GM21528 (cell line): ENCODE results near the gene HSD17B12.

Source experiments
- ATAC-seq: cut with Tn5 transposase; IDR thresholded peaks from one replicate; pipeline ENCODE4 v1.9.1; 2021; ENCODE audit warnings: mild to moderate bottlenecking, moderate library complexity; ENCODE audit not compliant: unreplicated experiment, low FRiP score

The HSD17B12 gene

GRCh38 chr11:43790444-43790794, 109.9 kb downstream of the HSD17B12 start:
- no peak for ATAC-seq

- ATAC-seq, result no peak
These were observed 116.8 kb downstream of the HSD17B12 start for GRCh38 chr11:43797337-43797736.

- ATAC-seq, result no peak
These were observed 117.3 kb downstream of the HSD17B12 start for GRCh38 chr11:43797866-43798265.

- no peak for ATAC-seq
These were observed 122.0 kb downstream of the HSD17B12 start for GRCh38 chr11:43802509-43802908.

- ATAC-seq, result no peak
These were observed 123.2 kb downstream of the HSD17B12 start for GRCh38 chr11:43803766-43804165.

GRCh38 chr11:43806976-43807375, 126.4 kb downstream of the HSD17B12 start:
- no peak for ATAC-seq

- ATAC-seq, result no peak
These were observed 130.5 kb downstream of the HSD17B12 start for GRCh38 chr11:43810929-43811596.

GRCh38 chr11:43812471-43812870, 131.9 kb downstream of the HSD17B12 start:
- no peak for ATAC-seq

GRCh38 chr11:43818220-43818619, 137.7 kb downstream of the HSD17B12 start:
- ATAC-seq, result no peak

- no peak for ATAC-seq
These were observed 139.4 kb downstream of the HSD17B12 start for GRCh38 chr11:43819926-43820325.

- no peak for ATAC-seq
These were observed 142.8 kb downstream of the HSD17B12 start for GRCh38 chr11:43823316-43823715.

- ATAC-seq, result no peak
These were observed 143.3 kb downstream of the HSD17B12 start for GRCh38 chr11:43823851-43824250.

GRCh38 chr11:43825217-43825816, 144.8 kb downstream of the HSD17B12 start:
- ATAC-seq, result no peak

- no peak for ATAC-seq
These were observed 150.4 kb downstream of the HSD17B12 start for GRCh38 chr11:43830928-43831440.

GRCh38 chr11:43832536-43832935, 152.0 kb downstream of the HSD17B12 start:
- no peak for ATAC-seq

- ATAC-seq, result no peak
These were observed 153.1 kb downstream of the HSD17B12 start for GRCh38 chr11:43833657-43834073.

GRCh38 chr11:43834286-43834685, 153.7 kb downstream of the HSD17B12 start:
- no peak for ATAC-seq

- ATAC-seq, result no peak
These were observed 154.6 kb downstream of the HSD17B12 start for GRCh38 chr11:43835104-43835503.

GRCh38 chr11:43837879-43838278, 157.3 kb downstream of the HSD17B12 start:
- ATAC-seq, result no peak

- ATAC-seq, result no peak
These were observed 161.5 kb downstream of the HSD17B12 start for GRCh38 chr11:43842021-43842420.

- no peak for ATAC-seq
These were observed 165.3 kb downstream of the HSD17B12 start for GRCh38 chr11:43845816-43846215.

GRCh38 chr11:43852057-43852636, 171.6 kb downstream of the HSD17B12 start:
- ATAC-seq, result no peak
